ENCODE results near the gene FST. TPM values are rescaled to one million over a fixed set of nuclear protein-coding genes. Genes with fewer than 3 reads are reported as not detected.

FST gene
- total and polyA plus RNA-seq, 10 of the 15 experiments (the other 5 are each of a cell fraction or from before 2014, with no cell fraction given) = 0.23 TPM; not detected in 9

- TF ChIP-seq BRCA1 (IDR thresholded peaks at IDR 0.05; ENCODE audit: low read depth, low read length) = no peak
- TF ChIP-seq PAX5 (IDR thresholded peaks at IDR 0.05; ENCODE audit: borderline replicate concordance, low read depth, low read length) = no peak
- no peak for TF ChIP-seq IRF4 (IDR thresholded peaks at IDR 0.05; ENCODE audit: low read depth, low read length)
- TF ChIP-seq BCL3 (IDR thresholded peaks at IDR 0.05; ENCODE audit: borderline replicate concordance, insufficient read depth, low read depth, low read length, poor library complexity, severe bottlenecking) = no peak
- no peaks in the 10 kb centered on the region for H3K4me1 ChIP-seq (ENCODE audit: control insufficient read depth, insufficient read depth, low read length)
- ChIA-PET CTCF (interaction anchor here (1.5 kb wide), 1 partner anchor 9 kb away, joined by 6 read pairs; no protein-coding TSS in a partner anchor), RAD21 (ENCODE audit: unreplicated experiment) (no interaction called here), SMC1A (ENCODE audit: uncharacterized antibody, unreplicated experiment) (interaction anchor here (0.7 kb wide), 1 partner anchor 10 kb away, joined by 3 read pairs; no protein-coding TSS in a partner anchor), POLR2A (no interaction called here)
- peaks cover 0 to 6% of the 10 kb centered on the region in 2 experiments; a peak in 2 of 4 replicates for H3K27me3 ChIP-seq (replicated peaks in 1 of 2; ENCODE audit: control insufficient read depth in 2 of 2, insufficient read depth in 2 of 2, low read length in 1 of 2)
- no peaks in the 10 kb centered on the region for H4K20me1 ChIP-seq (ENCODE audit: control insufficient read depth, insufficient read depth)
- ATAC-seq (no peak), FAIRE-seq (no peak), DNase-seq (ENCODE audit: low read depth, low spot score) (no peak)
- in situ Hi-C loops (cut with MboI) = no loop called here
- BruUV-seq (replicated peaks) = no TSS peak
- H3K79me2 ChIP-seq (ENCODE audit: control insufficient read depth, insufficient read depth, low read length) = no peaks in the 10 kb centered on the region
- no peak overlapping the region for H3K9ac ChIP-seq (ENCODE audit: control insufficient read depth, insufficient read depth, low read length)
- no peak overlapping the region for H3K4me3 ChIP-seq
- no peak overlapping the region for H2AFZ ChIP-seq (ENCODE audit: control insufficient read depth, low read depth, low read length)
- H3K36me3 ChIP-seq (ENCODE audit: control insufficient read depth in 2 of 2, insufficient read depth in 2 of 2, low read length in 1 of 2) = no peaks in the 10 kb centered on the region
- H3K9me3 ChIP-seq (replicated peaks; ENCODE audit: control insufficient read depth, insufficient read depth, low read length) = no peaks in the 10 kb centered on the region
- H3K4me2 ChIP-seq (ENCODE audit: control insufficient read depth, insufficient read depth) = no peak overlapping the region
- 7% methylated on average over 1 of the region's 1 CpG for WGBS (ENCODE audit: insufficient coverage, insufficient replicate concordance, low lambda C conversion rate, missing lambda C conversion rate)
- intact Hi-C loops (cut with micrococcal nuclease; ENCODE audit: unreplicated experiment) = no loop called here
- no peak overlapping the region for H3K27ac ChIP-seq (ENCODE audit: control insufficient read depth, insufficient read depth)
Measured at GRCh38 chr5:53487436-53487835, 7.0 kb downstream of the FST start.

- Histone ChIP-seq H3K9ac (ENCODE audit: control insufficient read depth, insufficient read depth, low read length) (no peak overlapping the region), H3K9me3 (replicated peaks; ENCODE audit: control insufficient read depth, insufficient read depth, low read length) (no peaks in the 10 kb centered on the region), H3K4me3 (no peak overlapping the region), H4K20me1 (ENCODE audit: control insufficient read depth, insufficient read depth) (no peaks in the 10 kb centered on the region), H3K36me3 (ENCODE audit: control insufficient read depth in 2 of 2, insufficient read depth in 2 of 2, low read length in 1 of 2) (no peaks in the 10 kb centered on the region), H3K4me1 (ENCODE audit: control insufficient read depth, insufficient read depth, low read length) (no peaks in the 10 kb centered on the region), H2AFZ (ENCODE audit: control insufficient read depth, low read depth, low read length) (no peak overlapping the region), H3K4me2 (ENCODE audit: control insufficient read depth, insufficient read depth) (no peak overlapping the region), H3K79me2 (ENCODE audit: control insufficient read depth, insufficient read depth, low read length) (no peaks in the 10 kb centered on the region), H3K27ac (ENCODE audit: control insufficient read depth, insufficient read depth) (no peak overlapping the region), H3K27me3 (replicated peaks in 1 of 2; ENCODE audit: control insufficient read depth in 2 of 2, insufficient read depth in 2 of 2, low read length in 1 of 2) (peaks cover 0 to 6% of the 10 kb centered on the region in 2 experiments; a peak in 2 of 4 replicates)
- ChIA-PET SMC1A (ENCODE audit: uncharacterized antibody, unreplicated experiment) (interaction anchor here (1.0 kb wide), 1 partner anchor 10 kb away, joined by 3 read pairs; no protein-coding TSS in a partner anchor), RAD21 (ENCODE audit: unreplicated experiment) (no interaction called here), CTCF (interaction anchor here (1.5 kb wide), 1 partner anchor 10 kb away, joined by 6 read pairs; no protein-coding TSS in a partner anchor), POLR2A (no interaction called here)
- intact Hi-C loops (cut with micrococcal nuclease; ENCODE audit: unreplicated experiment) = no loop called here
- WGBS (ENCODE audit: insufficient coverage, insufficient replicate concordance, low lambda C conversion rate, missing lambda C conversion rate) = 76% methylated on average over 8 of the region's 8 CpGs
- no peak for ATAC-seq
- DNase-seq (ENCODE audit: low read depth, low spot score) = no peak
- BruUV-seq (replicated peaks) = no TSS peak
- FAIRE-seq = no peak
- in situ Hi-C loops (cut with MboI) = no loop called here
- TF ChIP-seq JUNB (IDR thresholded peaks at IDR 0.05) (no peak), RAD21 (IDR thresholded peaks at IDR 0.05; ENCODE audit: insufficient read depth, low read depth, low read length) (no peak), BCLAF1 (IDR thresholded peaks at IDR 0.05) (no peak), NFIC (IDR thresholded peaks at IDR 0.05; ENCODE audit: low read depth, low read length) (no peak), ATF3 (IDR thresholded peaks at IDR 0.05; ENCODE audit: borderline replicate concordance, extremely low read depth, low read depth, low read length) (no peak)
Measured at GRCh38 chr5:53488195-53488722, 7.8 kb downstream of the FST start.

All from GM12878 (cell line).